ENCODE data around the gene RGS12.

The RGS12 gene

GRCh38 chr4:3304831-3305609, 12.2 kb downstream of the RGS12 start:
- POLR2A ChIA-PET = interaction anchor here (0.9 kb wide), 1 partner anchor 28 kb away, joined by 5 read pairs; no protein-coding TSS in a partner anchor
- no peak overlapping the region for H3K27ac ChIP-seq (ENCODE audit: insufficient read depth in 1 of 2, low read depth in 1 of 2, low read length in 2 of 2, poor library complexity in 1 of 2, severe bottlenecking in 2 of 2)
- CTCF ChIA-PET = interaction anchor here (1.3 to 2.1 kb wide), 2 partner anchors 14 to 43 kb away, joined by 4 to 9 read pairs; no protein-coding TSS in a partner anchor

GRCh38 chr4:3305610-3306371, 13.0 kb downstream of the RGS12 start:
- CTCF ChIA-PET = interaction anchor here (0.6 to 2.1 kb wide), 4 partner anchors 12 to 43 kb away, joined by 3 to 9 read pairs (median 4); no protein-coding TSS in a partner anchor
- no peaks in the 10 kb centered on the region for H3K36me3 ChIP-seq (ENCODE audit: control insufficient read depth in 4 of 4, insufficient read depth in 4 of 4, low read length in 3 of 4)
- no peaks in the 10 kb centered on the region for H3K9me3 ChIP-seq (ENCODE audit: control extremely low read depth in 1 of 5, control insufficient read depth in 4 of 5, insufficient read depth in 2 of 5, low read depth in 1 of 5, low read length in 4 of 5)
- H3K4me1 ChIP-seq (ENCODE audit: control extremely low read depth in 1 of 4, control insufficient read depth in 4 of 4, insufficient read depth in 4 of 4, low read length in 3 of 4) = peaks cover 16 to 66% (median 62%) of the 10 kb centered on the region in 4 experiments
- POLR2A ChIA-PET = interaction anchor here (0.9 to 1.6 kb wide), 2 partner anchors 10 to 27 kb away, joined by 5 read pairs; no protein-coding TSS in a partner anchor
- H3K4me3 ChIP-seq (ENCODE audit: control insufficient read depth in 1 of 7, extremely low read depth in 1 of 7, insufficient read depth in 4 of 7, low read depth in 2 of 7, low read length in 6 of 7) = peak overlapping the region in 2 of 7 experiments; percentile 3 to 45
- 74% methylated on average over 8 of the region's 9 CpGs for WGBS (ENCODE audit: insufficient coverage)
- H3K27me3 ChIP-seq (replicated peaks in 2 of 5; ENCODE audit: control insufficient read depth in 4 of 5, insufficient read depth in 5 of 5, low read length in 4 of 5) = no peaks in the 10 kb centered on the region
- DNase-seq = peak; percentile 64 to 99 (median 99)
- no peak overlapping the region for H3K27ac ChIP-seq (ENCODE audit: insufficient read depth in 1 of 2, low read depth in 1 of 2, low read length in 2 of 2, poor library complexity in 1 of 2, severe bottlenecking in 2 of 2)

More at GRCh38 chr4:3304831-3305609, 12.2 kb downstream of the RGS12 start:
- Histone ChIP-seq H3K4me3 (ENCODE audit: control insufficient read depth in 1 of 7, extremely low read depth in 1 of 7, insufficient read depth in 4 of 7, low read depth in 2 of 7, low read length in 6 of 7) (peak overlapping the region in 1 of 7 experiments; percentile 6), H3K4me1 (ENCODE audit: control extremely low read depth in 1 of 4, control insufficient read depth in 4 of 4, insufficient read depth in 4 of 4, low read length in 3 of 4) (peaks cover 16 to 68% (median 62%) of the 10 kb centered on the region in 4 experiments), H3K27me3 (replicated peaks in 2 of 5; ENCODE audit: control insufficient read depth in 4 of 5, insufficient read depth in 5 of 5, low read length in 4 of 5) (peaks cover 0 to under 1% (median 0%) of the 10 kb centered on the region in 5 experiments), H3K9me3 (ENCODE audit: control extremely low read depth in 1 of 5, control insufficient read depth in 4 of 5, insufficient read depth in 2 of 5, low read depth in 1 of 5, low read length in 4 of 5) (no peaks in the 10 kb centered on the region), H3K36me3 (ENCODE audit: control insufficient read depth in 4 of 4, insufficient read depth in 4 of 4, low read length in 3 of 4) (no peaks in the 10 kb centered on the region)
- 78% methylated on average over 22 of the region's 25 CpGs for WGBS (ENCODE audit: insufficient coverage)
- DNase-seq = no peak

- H3K27ac ChIP-seq (ENCODE audit: insufficient read depth in 1 of 2, low read depth in 1 of 2, low read length in 2 of 2, poor library complexity in 1 of 2, severe bottlenecking in 2 of 2) = no peak overlapping the region
- peak in 2 of 3 donors; percentile 60 to 65 for DNase-seq
- peak overlapping the region in 1 of 7 experiments; percentile 45 for H3K4me3 ChIP-seq (ENCODE audit: control insufficient read depth in 1 of 7, extremely low read depth in 1 of 7, insufficient read depth in 4 of 7, low read depth in 2 of 7, low read length in 6 of 7)
- ChIA-PET POLR2A (interaction anchor here (1.6 kb wide), 1 partner anchor 9 kb away, joined by 5 read pairs; no protein-coding TSS in a partner anchor), CTCF (interaction anchor here (0.6 to 2.1 kb wide), 3 partner anchors 12 to 14 kb away, joined by 3 to 9 read pairs (median 3); no protein-coding TSS in a partner anchor)
- 39% methylated on average over 8 of the region's 8 CpGs for WGBS (ENCODE audit: insufficient coverage)
- H3K4me1 ChIP-seq (ENCODE audit: control extremely low read depth in 1 of 4, control insufficient read depth in 4 of 4, insufficient read depth in 4 of 4, low read length in 3 of 4) = peaks cover 14 to 63% (median 59%) of the 10 kb centered on the region in 4 experiments
- H3K9me3 ChIP-seq (ENCODE audit: control extremely low read depth in 1 of 5, control insufficient read depth in 4 of 5, insufficient read depth in 2 of 5, low read depth in 1 of 5, low read length in 4 of 5) = no peaks in the 10 kb centered on the region
- H3K36me3 ChIP-seq (ENCODE audit: control insufficient read depth in 4 of 4, insufficient read depth in 4 of 4, low read length in 3 of 4) = no peaks in the 10 kb centered on the region
- no peaks in the 10 kb centered on the region for H3K27me3 ChIP-seq (replicated peaks in 2 of 5; ENCODE audit: control insufficient read depth in 4 of 5, insufficient read depth in 5 of 5, low read length in 4 of 5)
Observed at GRCh38 chr4:3306450-3306849, 13.6 kb downstream of the RGS12 start.

GRCh38 chr4:3307060-3307459, 14.2 kb downstream of the RGS12 start:
- Histone ChIP-seq H3K27me3 (replicated peaks in 2 of 5; ENCODE audit: control insufficient read depth in 4 of 5, insufficient read depth in 5 of 5, low read length in 4 of 5) (no peaks in the 10 kb centered on the region), H3K9me3 (ENCODE audit: control extremely low read depth in 1 of 5, control insufficient read depth in 4 of 5, insufficient read depth in 2 of 5, low read depth in 1 of 5, low read length in 4 of 5) (no peaks in the 10 kb centered on the region), H3K4me3 (ENCODE audit: control insufficient read depth in 1 of 7, extremely low read depth in 1 of 7, insufficient read depth in 4 of 7, low read depth in 2 of 7, low read length in 6 of 7) (no peak overlapping the region), H3K36me3 (ENCODE audit: control insufficient read depth in 4 of 4, insufficient read depth in 4 of 4, low read length in 3 of 4) (no peaks in the 10 kb centered on the region), H3K4me1 (ENCODE audit: control extremely low read depth in 1 of 4, control insufficient read depth in 4 of 4, insufficient read depth in 4 of 4, low read length in 3 of 4) (peaks cover 11 to 57% (median 53%) of the 10 kb centered on the region in 4 experiments), H3K27ac (ENCODE audit: insufficient read depth in 1 of 2, low read depth in 1 of 2, low read length in 2 of 2, poor library complexity in 1 of 2, severe bottlenecking in 2 of 2) (no peak overlapping the region)
- 97% methylated on average over 13 of the region's 20 CpGs for WGBS (ENCODE audit: insufficient coverage)
- POLR2A ChIA-PET = interaction anchor here (1.6 kb wide), 1 partner anchor 9 kb away, joined by 5 read pairs; no protein-coding TSS in a partner anchor
- CTCF ChIA-PET = interaction anchor here (1.2 to 2.1 kb wide), 2 partner anchors 12 to 14 kb away, joined by 3 to 9 read pairs; no protein-coding TSS in a partner anchor
- peak in 1 of 3 donors; percentile 3 for DNase-seq

GRCh38 chr4:3307486-3307885, 14.7 kb downstream of the RGS12 start:
- Histone ChIP-seq H3K27me3 (replicated peaks in 2 of 5; ENCODE audit: control insufficient read depth in 4 of 5, insufficient read depth in 5 of 5, low read length in 4 of 5) (no peaks in the 10 kb centered on the region), H3K36me3 (ENCODE audit: control insufficient read depth in 4 of 4, insufficient read depth in 4 of 4, low read length in 3 of 4) (no peaks in the 10 kb centered on the region), H3K9me3 (ENCODE audit: control extremely low read depth in 1 of 5, control insufficient read depth in 4 of 5, insufficient read depth in 2 of 5, low read depth in 1 of 5, low read length in 4 of 5) (no peaks in the 10 kb centered on the region), H3K27ac (ENCODE audit: insufficient read depth in 1 of 2, low read depth in 1 of 2, low read length in 2 of 2, poor library complexity in 1 of 2, severe bottlenecking in 2 of 2) (no peak overlapping the region), H3K4me1 (ENCODE audit: control extremely low read depth in 1 of 4, control insufficient read depth in 4 of 4, insufficient read depth in 4 of 4, low read length in 3 of 4) (peaks cover 11 to 53% (median 49%) of the 10 kb centered on the region in 4 experiments), H3K4me3 (ENCODE audit: control insufficient read depth in 1 of 7, extremely low read depth in 1 of 7, insufficient read depth in 4 of 7, low read depth in 2 of 7, low read length in 6 of 7) (no peak overlapping the region)
- ChIA-PET CTCF (no interaction called here), POLR2A (no interaction called here)
- 90% methylated on average over 12 of the region's 12 CpGs for WGBS (ENCODE audit: insufficient coverage)
- peak in 1 of 3 donors; percentile 4 for DNase-seq

- Histone ChIP-seq H3K4me3 (ENCODE audit: control insufficient read depth in 1 of 7, extremely low read depth in 1 of 7, insufficient read depth in 4 of 7, low read depth in 2 of 7, low read length in 6 of 7) (no peak overlapping the region), H3K9me3 (ENCODE audit: control extremely low read depth in 1 of 5, control insufficient read depth in 4 of 5, insufficient read depth in 2 of 5, low read depth in 1 of 5, low read length in 4 of 5) (no peaks in the 10 kb centered on the region), H3K27me3 (replicated peaks in 2 of 5; ENCODE audit: control insufficient read depth in 4 of 5, insufficient read depth in 5 of 5, low read length in 4 of 5) (no peaks in the 10 kb centered on the region), H3K4me1 (ENCODE audit: control extremely low read depth in 1 of 4, control insufficient read depth in 4 of 4, insufficient read depth in 4 of 4, low read length in 3 of 4) (peaks cover 11 to 47% (median 43%) of the 10 kb centered on the region in 4 experiments), H3K36me3 (ENCODE audit: control insufficient read depth in 4 of 4, insufficient read depth in 4 of 4, low read length in 3 of 4) (no peaks in the 10 kb centered on the region), H3K27ac (ENCODE audit: insufficient read depth in 1 of 2, low read depth in 1 of 2, low read length in 2 of 2, poor library complexity in 1 of 2, severe bottlenecking in 2 of 2) (no peak overlapping the region)
- CTCF ChIA-PET = no interaction called here
- no peak for DNase-seq
- POLR2A ChIA-PET = no interaction called here
- WGBS (ENCODE audit: insufficient coverage) = 98% methylated on average over 28 of the region's 31 CpGs
Observed at GRCh38 chr4:3307891-3308575, 15.2 kb downstream of the RGS12 start.

Data from common myeloid progenitor, CD34-positive (primary cell).